CD4-positive, CD25-positive, alpha-beta regulatory T cell (primary cell): Measurements from ENCODE around the gene INTS15. TPM values are rescaled to one million over a fixed set of nuclear protein-coding genes. Genes with fewer than 3 reads are reported as not detected.

ENCODE experiments used
- ATAC-seq, 2 donors: fragments of 150-1000 bp; cut with Tn5 transposase; one replicate each; pipeline ENCODE4 v1.10.0; 2021; ENCODE audit warnings: low read depth in 2 of 2, moderate number of reproducible peaks in 2 of 2, moderate library complexity in 1 of 2
- DNase-seq, 3 donors: peaks; one replicate each; pipeline versions ENCODE4 v3.0.0 to v3.0.0-alpha.2; 2012 to 2022; ENCODE audit warnings: mixed read lengths in 1 of 3
- H3K27ac ChIP-seq: one replicate; pipeline ENCODE4 v1.7.0; 2013; ENCODE audit warnings: mild to moderate bottlenecking, low read length; ENCODE audit not compliant: insufficient read depth, poor library complexity, severe bottlenecking
- H3K27me3 ChIP-seq: one replicate; pipeline ENCODE4 v1.7.0; 2013; ENCODE audit warnings: low read length; ENCODE audit not compliant: control insufficient read depth, insufficient read depth
- H3K36me3 ChIP-seq: one replicate; pipeline ENCODE4 v1.7.0; 2013; ENCODE audit warnings: mild to moderate bottlenecking, low read length, moderate library complexity; ENCODE audit not compliant: control insufficient read depth, insufficient read depth
- H3K4me1 ChIP-seq: 2 replicates; pipeline ENCODE4 v1.7.0; 2013; ENCODE audit warnings: mild to moderate bottlenecking, low read length; ENCODE audit not compliant: insufficient read depth, control insufficient read depth, poor library complexity, severe bottlenecking
- H3K4me3 ChIP-seq: one replicate; pipeline ENCODE4 v1.7.0; 2013; ENCODE audit warnings: low read depth, mild to moderate bottlenecking, low read length, moderate library complexity
- H3K9me3 ChIP-seq, 2 experiments: 1 replicate in 1 of 2; 2 replicates in 1 of 2; pipeline ENCODE4 v1.7.0; 2013; ENCODE audit warnings: low read length in 2 of 2, mild to moderate bottlenecking in 1 of 2, moderate library complexity in 1 of 2; ENCODE audit not compliant: control insufficient read depth in 2 of 2
- H3K27ac Mint-ChIP-seq, 3 donors: one replicate each; pipeline ENCODE4 v1.8.0; 2020 to 2022; ENCODE audit warnings: mild to moderate bottlenecking in 3 of 3, mixed read lengths in 3 of 3, moderate library complexity in 2 of 3
- H3K27me3 Mint-ChIP-seq: one replicate; pipeline ENCODE4 v1.8.0; 2022; ENCODE audit warnings: mild to moderate bottlenecking, mixed read lengths
- H3K36me3 Mint-ChIP-seq: one replicate; pipeline ENCODE4 v1.8.0; 2020; ENCODE audit warnings: mixed read lengths
- H3K4me1 Mint-ChIP-seq, 4 donors: one replicate each; pipeline ENCODE4 v1.8.0; 2020 to 2022; ENCODE audit warnings: mixed read lengths in 4 of 4, mild to moderate bottlenecking in 1 of 4
- H3K4me3 Mint-ChIP-seq, 4 donors: one replicate each; pipeline ENCODE4 v1.8.0; 2020 to 2022; ENCODE audit warnings: mild to moderate bottlenecking in 4 of 4, mixed read lengths in 4 of 4, moderate library complexity in 3 of 4
- H3K9me3 Mint-ChIP-seq, 7 donors: one replicate each; pipeline ENCODE4 v1.8.0; 2020 to 2022; ENCODE audit warnings: mixed read lengths in 7 of 7, mild to moderate bottlenecking in 3 of 7, moderate library complexity in 2 of 7
- polyA plus RNA-seq, 4 donors: library from polyadenylated mRNA; unstranded; fragments of 300-500 nt; fragmentation: Illumina TruSeq; gene quantifications; one replicate each; pipeline ENCODE4 v1.2.3, GENCODE V29; 2021
- total RNA-seq: library from RNA; stranded (reverse); gene quantifications from one replicate; pipeline ENCODE4 v1.2.3, GENCODE V29; 2022

INTS15 gene
- total and polyA plus RNA-seq, 5 donors from 2014 or later = 28.3 to 50.1 (median 32.6) TPM

DNA sequence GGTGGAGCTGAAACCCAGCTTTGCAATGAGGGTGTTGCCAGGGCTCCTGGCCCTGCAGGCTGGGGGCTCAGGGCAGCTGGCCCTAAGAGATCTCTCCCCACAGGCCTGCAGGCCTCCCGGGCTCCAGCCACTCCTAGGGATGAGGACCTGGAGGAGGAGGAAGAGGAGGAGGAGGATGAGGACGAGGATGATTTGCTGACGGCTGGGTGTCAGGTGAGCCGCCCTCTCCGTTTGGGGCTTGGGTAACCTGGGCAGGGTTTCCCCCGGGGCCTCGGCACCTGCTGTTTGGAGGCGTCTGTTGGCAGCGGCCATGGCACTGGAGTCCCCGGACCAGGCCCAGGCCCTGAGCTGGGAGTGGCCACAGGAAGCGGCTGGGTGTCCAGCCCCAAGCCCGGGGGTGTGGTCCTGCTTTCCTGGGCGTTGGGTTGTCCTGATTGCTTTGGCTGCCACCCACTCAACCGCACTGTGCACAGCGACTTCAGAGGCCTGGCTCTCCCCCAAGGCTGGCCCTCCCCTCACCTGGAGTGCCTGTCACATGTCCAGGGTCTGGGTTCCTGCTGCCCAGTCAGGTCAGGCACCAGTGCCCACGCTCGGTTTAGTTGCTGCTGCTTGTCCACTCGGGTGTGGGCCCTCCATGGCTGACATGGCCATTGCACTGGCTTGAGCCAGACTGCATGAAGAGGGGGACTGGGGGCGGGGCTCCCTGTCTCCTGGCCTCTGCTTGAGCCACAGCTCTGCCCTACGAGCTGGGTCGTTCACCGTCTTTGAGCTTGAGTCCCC, 53.2 kb downstream of the INTS15 start:
- Histone ChIP-seq H3K9me3 (no peaks in the 10 kb centered on the region), H3K27me3 (no peaks in the 10 kb centered on the region), H3K36me3 (peaks cover 62% of the 10 kb centered on the region), H3K27ac (no peak overlapping the region), H3K4me1 (peaks cover 17% of the 10 kb centered on the region), H3K4me3 (no peak overlapping the region)
- Mint-ChIP-seq H3K9me3 (no peaks in the 10 kb centered on the region), H3K27me3 (no peaks in the 10 kb centered on the region), H3K36me3 (peaks cover 19% of the 10 kb centered on the region), H3K4me1 (peaks cover 0 to 27% (median 21%) of the 10 kb centered on the region in 4 donors), H3K4me3 (no peak overlapping the region), H3K27ac (no peak overlapping the region)
- ATAC-seq (no peak), DNase-seq (no peak)

DNA sequence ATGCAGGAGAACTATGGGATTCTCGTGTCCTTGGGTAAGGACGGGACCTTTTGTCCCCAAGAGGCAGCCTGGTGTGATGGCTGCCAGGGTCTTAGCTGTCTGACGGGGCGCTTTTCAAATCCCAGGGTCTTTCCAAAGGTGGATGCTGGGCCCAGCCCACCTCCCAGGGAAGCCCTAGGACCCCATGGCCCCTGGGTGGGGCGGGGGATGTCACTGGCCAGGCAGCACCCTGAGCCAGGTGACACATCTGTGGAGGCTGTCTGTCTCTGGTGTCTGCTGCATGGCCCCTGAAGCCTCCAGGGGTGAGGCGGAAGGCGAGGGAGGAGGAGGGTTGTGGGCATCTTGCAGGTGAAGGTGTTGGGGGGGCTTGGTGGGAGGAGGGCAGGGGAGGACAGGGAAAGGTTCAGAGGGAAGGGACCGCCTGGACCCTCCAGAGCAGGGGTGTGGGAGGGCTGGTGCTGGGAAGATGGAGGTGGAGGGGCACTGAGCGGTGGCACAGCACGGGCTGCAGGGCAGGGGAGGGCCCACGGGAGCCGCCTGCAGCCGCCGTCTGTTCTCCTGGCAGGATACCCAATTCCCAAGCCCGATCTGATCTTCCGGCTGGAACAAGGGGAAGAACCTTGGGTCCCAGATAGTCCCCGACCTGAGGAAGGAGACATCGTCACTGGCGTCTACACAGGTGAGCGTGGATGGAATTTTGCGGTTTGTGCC, 54.2 kb downstream of the INTS15 start:
- no peaks in the 10 kb centered on the region for H3K27me3 Mint-ChIP-seq
- no peak overlapping the region for H3K4me3 Mint-ChIP-seq
- Histone ChIP-seq H3K27me3 (no peaks in the 10 kb centered on the region), H3K36me3 (peaks cover 65% of the 10 kb centered on the region), H3K9me3 (no peaks in the 10 kb centered on the region), H3K4me3 (no peak overlapping the region), H3K4me1 (peaks cover 7% of the 10 kb centered on the region), H3K27ac (no peak overlapping the region)
- no peak overlapping the region for H3K27ac Mint-ChIP-seq
- peaks cover 14% of the 10 kb centered on the region for H3K36me3 Mint-ChIP-seq
- DNase-seq (no peak), ATAC-seq (no peak)
- peaks cover 0 to 17% (median 14%) of the 10 kb centered on the region in 4 donors for H3K4me1 Mint-ChIP-seq
- no peaks in the 10 kb centered on the region for H3K9me3 Mint-ChIP-seq

DNA sequence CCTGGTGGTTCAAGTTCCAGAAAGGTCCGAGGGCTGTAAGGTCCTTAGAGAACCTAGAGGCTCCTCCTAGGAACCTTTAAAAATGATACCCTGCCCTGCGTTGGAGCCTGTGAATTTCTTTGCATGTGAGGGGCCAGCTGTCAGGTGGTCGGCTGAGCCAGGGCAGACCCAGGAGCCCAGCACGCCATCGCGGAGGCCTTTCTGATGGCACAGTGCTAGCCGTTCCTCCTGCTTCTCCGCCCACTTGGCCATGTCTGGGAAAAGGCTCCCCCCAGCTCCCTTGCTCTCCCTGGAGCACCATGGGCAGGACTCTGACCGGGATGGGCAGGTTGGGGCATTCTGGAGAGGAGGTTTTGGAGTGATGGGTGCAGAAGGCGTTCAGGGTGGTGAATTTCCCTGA, 54.9 kb downstream of the INTS15 start:
- no peaks in the 10 kb centered on the region for H3K27me3 Mint-ChIP-seq
- Histone ChIP-seq H3K27ac (no peak overlapping the region), H3K4me3 (no peak overlapping the region), H3K4me1 (peaks cover 1% of the 10 kb centered on the region), H3K9me3 (no peaks in the 10 kb centered on the region), H3K27me3 (no peaks in the 10 kb centered on the region), H3K36me3 (peaks cover 70% of the 10 kb centered on the region)
- DNase-seq (no peak), ATAC-seq (no peak)
- peaks cover 0 to 11% (median 9%) of the 10 kb centered on the region in 4 donors for H3K4me1 Mint-ChIP-seq
- peaks cover 10% of the 10 kb centered on the region for H3K36me3 Mint-ChIP-seq
- no peak overlapping the region for H3K27ac Mint-ChIP-seq
- no peak overlapping the region for H3K4me3 Mint-ChIP-seq
- no peaks in the 10 kb centered on the region for H3K9me3 Mint-ChIP-seq

DNA sequence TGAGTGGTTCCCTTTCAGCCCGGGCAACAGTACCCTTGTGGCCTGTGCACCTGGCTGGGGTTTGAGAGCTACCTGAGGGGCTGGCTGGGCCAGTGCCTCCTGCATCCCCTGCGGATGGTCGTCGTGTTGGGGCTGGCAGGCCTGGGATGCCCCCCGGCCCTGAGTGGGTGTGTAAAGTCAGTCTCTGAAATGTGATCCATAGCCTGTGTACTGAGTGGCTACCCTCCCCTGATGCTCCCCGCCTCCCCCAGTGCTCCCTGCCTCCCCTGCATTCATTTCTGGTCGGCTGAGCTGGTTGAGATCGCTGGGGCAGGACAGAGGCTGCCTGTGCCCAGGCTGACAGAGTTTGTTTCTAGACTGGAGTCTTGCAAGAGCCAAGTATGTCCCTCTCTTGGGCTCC, 56.6 kb downstream of the INTS15 start:
- no peak overlapping the region for H3K27ac Mint-ChIP-seq
- H3K27me3 Mint-ChIP-seq = no peaks in the 10 kb centered on the region
- no peak overlapping the region for H3K4me3 Mint-ChIP-seq

DNA sequence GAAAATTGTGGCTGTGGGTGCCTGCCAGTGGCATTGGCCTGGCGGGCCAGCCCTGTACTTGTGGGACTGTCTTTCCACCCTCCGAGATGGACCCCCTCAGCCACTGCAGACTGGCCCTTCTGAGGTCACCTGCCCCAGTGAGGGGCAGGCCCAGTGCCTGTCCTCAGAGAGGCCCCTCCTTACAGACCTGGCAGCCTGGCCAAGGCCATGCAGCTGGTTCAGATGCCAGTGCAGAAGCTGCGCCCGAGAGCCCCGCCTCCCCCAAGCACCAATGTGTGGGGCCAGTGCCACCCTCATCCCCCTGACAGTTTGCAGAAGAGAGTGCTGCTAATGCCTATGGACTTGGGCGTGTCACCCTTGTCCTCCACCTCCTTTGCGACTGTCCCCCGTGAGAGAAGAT, 57.3 kb downstream of the INTS15 start:
- no peak overlapping the region for H3K4me3 ChIP-seq
- H3K4me3 Mint-ChIP-seq = no peak overlapping the region
- H3K27ac ChIP-seq = no peak overlapping the region
- H3K9me3 Mint-ChIP-seq = peaks cover 0 to 5% (median 0%) of the 10 kb centered on the region in 7 donors
- ATAC-seq (no peak), DNase-seq (no peak)
- no peaks in the 10 kb centered on the region for H3K27me3 ChIP-seq
- no peaks in the 10 kb centered on the region for H3K27me3 Mint-ChIP-seq
- no peaks in the 10 kb centered on the region for H3K4me1 ChIP-seq
- H3K9me3 ChIP-seq = peaks cover 0 to 4% of the 10 kb centered on the region in 2 experiments
- H3K27ac Mint-ChIP-seq = no peak overlapping the region
- H3K36me3 ChIP-seq = peaks cover 71% of the 10 kb centered on the region
- peaks cover 0 to 4% (median under 1%) of the 10 kb centered on the region in 4 donors for H3K4me1 Mint-ChIP-seq
- peaks cover 19% of the 10 kb centered on the region for H3K36me3 Mint-ChIP-seq

More for the DNA sequence above, 56.6 kb downstream of the INTS15 start:
- Histone ChIP-seq H3K36me3 (peaks cover 70% of the 10 kb centered on the region), H3K4me3 (no peak overlapping the region), H3K27ac (no peak overlapping the region), H3K4me1 (no peaks in the 10 kb centered on the region), H3K9me3 (no peaks in the 10 kb centered on the region), H3K27me3 (no peaks in the 10 kb centered on the region)
- H3K9me3 Mint-ChIP-seq = peaks cover 0 to 5% (median 0%) of the 10 kb centered on the region in 7 donors
- DNase-seq = no peak
- H3K4me1 Mint-ChIP-seq = peaks cover 0 to 5% (median 4%) of the 10 kb centered on the region in 4 donors
- peaks cover 19% of the 10 kb centered on the region for H3K36me3 Mint-ChIP-seq
- ATAC-seq = no peak

DNA sequence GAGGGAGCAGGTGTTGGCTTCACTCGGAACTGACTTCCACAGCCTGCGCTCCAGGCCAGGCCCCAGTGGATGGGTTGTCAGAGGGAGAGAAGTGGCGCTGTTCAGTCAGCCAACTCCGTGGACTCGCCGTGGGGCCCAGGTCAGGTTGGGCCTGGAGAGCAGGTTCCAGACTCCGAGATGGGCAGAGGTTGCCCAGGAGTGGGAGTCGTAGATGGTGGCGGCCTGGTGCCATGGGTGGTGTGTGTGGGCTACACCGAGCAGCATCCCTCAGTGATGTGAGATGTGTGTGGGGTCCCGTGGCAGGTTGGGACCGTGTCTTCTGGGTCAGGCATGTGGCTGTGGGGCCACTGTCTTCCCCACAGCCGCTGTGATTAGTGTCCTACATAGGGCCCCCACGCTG, 57.7 kb downstream of the INTS15 start:
- H3K27me3 Mint-ChIP-seq = no peaks in the 10 kb centered on the region
- peaks cover 0 to 4% (median under 1%) of the 10 kb centered on the region in 4 donors for H3K4me1 Mint-ChIP-seq
- no peak overlapping the region for H3K27ac Mint-ChIP-seq
- H3K27ac ChIP-seq = no peak overlapping the region
- DNase-seq (no peak), ATAC-seq (no peak)
- peaks cover 0 to 9% of the 10 kb centered on the region in 2 experiments for H3K9me3 ChIP-seq
- H3K4me3 ChIP-seq = no peak overlapping the region
- peaks cover 19% of the 10 kb centered on the region for H3K36me3 Mint-ChIP-seq
- H3K36me3 ChIP-seq = peaks cover 71% of the 10 kb centered on the region
- peaks cover 0 to 5% (median 0%) of the 10 kb centered on the region in 7 donors for H3K9me3 Mint-ChIP-seq
- no peaks in the 10 kb centered on the region for H3K4me1 ChIP-seq
- H3K27me3 ChIP-seq = no peaks in the 10 kb centered on the region
- H3K4me3 Mint-ChIP-seq = no peak overlapping the region

DNA sequence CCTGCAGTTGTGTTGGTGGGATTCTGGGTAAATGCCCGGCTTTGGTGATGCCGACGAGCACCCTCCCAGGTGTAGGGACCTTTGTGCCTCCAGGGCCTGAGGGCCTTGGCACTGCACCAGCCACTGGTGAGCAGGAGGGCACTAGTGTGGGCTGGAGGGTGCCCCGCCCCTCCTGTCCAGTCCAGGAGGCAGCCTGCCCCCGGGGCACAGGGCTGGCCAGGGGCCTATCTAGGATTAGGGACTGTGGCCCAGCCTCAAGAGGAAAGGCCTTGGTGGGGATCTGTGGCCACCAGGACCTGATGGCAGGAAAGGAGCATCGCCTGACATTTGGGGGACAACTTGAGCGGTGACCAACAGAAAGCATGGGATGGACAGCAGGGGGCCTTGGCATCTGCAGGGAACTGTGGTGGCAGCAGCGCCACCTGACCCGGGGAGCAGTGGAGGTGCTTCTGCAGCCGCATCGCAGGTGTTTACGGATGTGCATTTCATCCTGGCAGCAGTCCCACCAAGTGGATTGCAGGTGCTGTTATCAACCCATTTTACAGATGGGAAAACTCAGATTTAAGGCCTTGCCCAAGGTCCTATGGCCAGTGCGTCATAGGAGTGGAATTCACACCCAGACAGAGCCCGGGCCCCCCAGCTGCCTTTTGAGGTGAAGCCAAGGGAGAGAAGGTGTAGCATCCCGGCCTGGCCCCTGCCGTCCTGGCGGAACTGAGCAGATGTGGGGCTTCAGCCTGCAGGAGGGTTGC, 58.4 kb downstream of the INTS15 start:
- H3K27ac Mint-ChIP-seq = no peak overlapping the region
- H3K4me3 Mint-ChIP-seq = no peak overlapping the region
- Histone ChIP-seq H3K27ac (no peak overlapping the region), H3K36me3 (peaks cover 68% of the 10 kb centered on the region), H3K9me3 (peaks cover 0 to 11% of the 10 kb centered on the region in 2 experiments), H3K27me3 (no peaks in the 10 kb centered on the region), H3K4me1 (no peaks in the 10 kb centered on the region), H3K4me3 (no peak overlapping the region)
- H3K9me3 Mint-ChIP-seq = peaks cover 0 to 5% (median 0%) of the 10 kb centered on the region in 7 donors
- DNase-seq (no peak), ATAC-seq (no peak)
- H3K27me3 Mint-ChIP-seq = no peaks in the 10 kb centered on the region
- H3K36me3 Mint-ChIP-seq = peaks cover 19% of the 10 kb centered on the region
- H3K4me1 Mint-ChIP-seq = peaks cover 0 to 4% (median under 1%) of the 10 kb centered on the region in 4 donors
